Retinal pigment epithelial cell (primary cell): ENCODE results near the gene PRPF6.

ENCODE experiments used
- DNase-seq: peaks from one replicate; pipeline ENCODE4 v3.0.0-alpha.2; 2010; ENCODE audit warnings: low read depth
- H3K4me3 ChIP-seq: 2 replicates; pipeline ENCODE4 v1.5.1; 2011; ENCODE audit warnings: mild to moderate bottlenecking, low read length, control low read depth, moderate library complexity
- CTCF ChIP-seq: conservative IDR thresholded peaks from 2 replicates; pipeline ENCODE4 v1.5.1; 2011; ENCODE audit warnings: low read depth, low read length, control low read depth, inconsistent platforms

PRPF6 gene

GRCh38 chr20:63942969-63943807 is 37.7 kb upstream of the PRPF6 start:
- no peak for TF ChIP-seq CTCF
- H3K4me3 ChIP-seq: no peak overlapping the region
- DNase-seq: no peak

GRCh38 chr20:63943808-63944077 is 37.2 kb upstream of the PRPF6 start:
- no peak for DNase-seq
- no peak overlapping the region for H3K4me3 ChIP-seq
- TF ChIP-seq CTCF: no peak

- no peak overlapping the region for H3K4me3 ChIP-seq
- no peak for DNase-seq
- TF ChIP-seq CTCF: no peak
These were observed 36.6 kb upstream of the PRPF6 start for GRCh38 chr20:63944078-63944941.

GRCh38 chr20:63945031-63945658 is 35.8 kb upstream of the PRPF6 start:
- H3K4me3 ChIP-seq: no peak overlapping the region
- TF ChIP-seq CTCF: no peak
- DNase-seq: no peak

- no peak for DNase-seq
- TF ChIP-seq CTCF: no peak
- H3K4me3 ChIP-seq: no peak overlapping the region
These were observed 34.7 kb upstream of the PRPF6 start for GRCh38 chr20:63945921-63946920.

GRCh38 chr20:63946986-63947637 is 33.8 kb upstream of the PRPF6 start:
- no peak for DNase-seq
- TF ChIP-seq CTCF: no peak
- H3K4me3 ChIP-seq: no peak overlapping the region
